ENCODE data around the gene CNKSR3. TPM values are rescaled to one million over a fixed set of nuclear protein-coding genes. Genes with fewer than 3 reads are reported as not detected.

Gene CNKSR3
- total and polyA plus RNA-seq, 2 experiments from 2014 or later: 1.9 to 5.7 TPM

DNA sequence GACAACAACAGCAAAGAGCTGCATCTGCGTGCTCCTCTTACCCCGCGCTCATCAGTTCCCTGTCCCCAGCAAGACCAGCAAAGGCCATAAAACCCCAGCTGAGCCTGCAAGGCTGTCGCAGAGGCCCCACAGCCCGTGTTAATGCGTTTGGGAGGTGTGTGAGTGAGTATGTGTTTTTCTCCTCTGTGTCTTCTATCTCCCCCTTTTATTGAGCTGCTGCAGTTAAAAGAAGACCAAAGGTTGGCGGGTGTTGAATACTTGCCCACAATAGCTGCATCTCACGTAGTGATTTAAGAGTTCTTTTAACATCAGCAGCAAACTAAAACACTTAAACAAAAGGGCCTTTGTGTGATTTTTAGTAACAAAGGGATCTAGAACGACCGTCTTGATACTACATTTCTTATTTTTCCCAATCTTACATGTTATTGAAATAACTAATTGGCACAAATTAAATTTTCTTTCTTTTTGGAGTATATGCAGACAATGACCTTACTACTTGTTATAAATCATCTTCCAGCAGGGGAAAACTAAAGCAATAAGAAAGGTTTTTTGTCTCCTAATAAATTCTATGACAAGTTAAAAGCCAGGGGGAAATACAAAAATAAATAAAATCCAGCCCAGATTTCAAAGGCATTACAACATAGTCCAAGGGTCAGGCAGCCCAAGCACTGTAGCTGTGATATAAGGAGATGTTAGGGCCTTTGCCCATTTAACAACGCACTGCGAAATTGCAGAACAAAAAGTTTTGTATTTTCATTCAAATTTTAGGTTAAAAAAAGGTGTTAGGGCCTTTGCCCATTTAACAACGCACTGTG, 27.2 kb upstream of the CNKSR3 start:
- no peaks in the 10 kb centered on the region for H3K79me2 ChIP-seq (replicated peaks; ENCODE audit: insufficient read depth)
- no peaks in the 10 kb centered on the region for H3K36me3 ChIP-seq (ENCODE audit: insufficient read depth)
- H3K4me1 ChIP-seq (ENCODE audit: insufficient read depth): peaks cover 33% of the 10 kb centered on the region
- Mint-ChIP-seq H3K36me3 (ENCODE audit: low read depth) (no peaks in the 10 kb centered on the region), H3K4me1 (peaks cover 41% of the 10 kb centered on the region), H3K27ac (no peak overlapping the region), H3K27me3 (ENCODE audit: insufficient read depth, low read depth, poor library complexity) (peaks cover 11% of the 10 kb centered on the region), H3K9me3 (no peaks in the 10 kb centered on the region), H3K4me3 (no peak overlapping the region)
- peaks cover 34% of the 10 kb centered on the region for H3K27me3 ChIP-seq (ENCODE audit: insufficient read depth)
- TF ChIP-seq ZNF114 (CRISPR knock-in tag; IDR thresholded peaks at IDR 0.05): no peak
- no peak for TF ChIP-seq CREB1 (CRISPR knock-in tag; IDR thresholded peaks at IDR 0.05; ENCODE audit: low read depth)
- no peak for TF ChIP-seq JUNB (IDR thresholded peaks at IDR 0.05; ENCODE audit: unreplicated experiment)
- TF ChIP-seq, protein P1, sequence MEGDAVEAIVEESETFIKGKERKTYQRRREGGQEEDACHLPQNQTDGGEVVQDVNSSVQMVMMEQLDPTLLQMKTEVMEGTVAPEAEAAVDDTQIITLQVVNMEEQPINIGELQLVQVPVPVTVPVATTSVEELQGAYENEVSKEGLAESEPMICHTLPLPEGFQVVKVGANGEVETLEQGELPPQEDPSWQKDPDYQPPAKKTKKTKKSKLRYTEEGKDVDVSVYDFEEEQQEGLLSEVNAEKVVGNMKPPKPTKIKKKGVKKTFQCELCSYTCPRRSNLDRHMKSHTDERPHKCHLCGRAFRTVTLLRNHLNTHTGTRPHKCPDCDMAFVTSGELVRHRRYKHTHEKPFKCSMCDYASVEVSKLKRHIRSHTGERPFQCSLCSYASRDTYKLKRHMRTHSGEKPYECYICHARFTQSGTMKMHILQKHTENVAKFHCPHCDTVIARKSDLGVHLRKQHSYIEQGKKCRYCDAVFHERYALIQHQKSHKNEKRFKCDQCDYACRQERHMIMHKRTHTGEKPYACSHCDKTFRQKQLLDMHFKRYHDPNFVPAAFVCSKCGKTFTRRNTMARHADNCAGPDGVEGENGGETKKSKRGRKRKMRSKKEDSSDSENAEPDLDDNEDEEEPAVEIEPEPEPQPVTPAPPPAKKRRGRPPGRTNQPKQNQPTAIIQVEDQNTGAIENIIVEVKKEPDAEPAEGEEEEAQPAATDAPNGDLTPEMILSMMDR (conservative IDR thresholded peaks at IDR 0.05; ENCODE audit: low read depth in 2 of 2): no peak
- no peak for TF ChIP-seq EZH2phosphoT487 (IDR thresholded peaks at IDR 0.05; ENCODE audit: unreplicated experiment)
- TF ChIP-seq NANOG (IDR thresholded peaks at IDR 0.05; ENCODE audit: borderline replicate concordance): no peak
- no peak for TF ChIP-seq STAT1 (IDR thresholded peaks at IDR 0.05; ENCODE audit: unreplicated experiment)
- TF ChIP-seq, protein P2, sequence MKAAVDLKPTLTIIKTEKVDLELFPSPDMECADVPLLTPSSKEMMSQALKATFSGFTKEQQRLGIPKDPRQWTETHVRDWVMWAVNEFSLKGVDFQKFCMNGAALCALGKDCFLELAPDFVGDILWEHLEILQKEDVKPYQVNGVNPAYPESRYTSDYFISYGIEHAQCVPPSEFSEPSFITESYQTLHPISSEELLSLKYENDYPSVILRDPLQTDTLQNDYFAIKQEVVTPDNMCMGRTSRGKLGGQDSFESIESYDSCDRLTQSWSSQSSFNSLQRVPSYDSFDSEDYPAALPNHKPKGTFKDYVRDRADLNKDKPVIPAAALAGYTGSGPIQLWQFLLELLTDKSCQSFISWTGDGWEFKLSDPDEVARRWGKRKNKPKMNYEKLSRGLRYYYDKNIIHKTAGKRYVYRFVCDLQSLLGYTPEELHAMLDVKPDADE (IDR thresholded peaks at IDR 0.05): no peak
- TF ChIP-seq, protein P3, sequence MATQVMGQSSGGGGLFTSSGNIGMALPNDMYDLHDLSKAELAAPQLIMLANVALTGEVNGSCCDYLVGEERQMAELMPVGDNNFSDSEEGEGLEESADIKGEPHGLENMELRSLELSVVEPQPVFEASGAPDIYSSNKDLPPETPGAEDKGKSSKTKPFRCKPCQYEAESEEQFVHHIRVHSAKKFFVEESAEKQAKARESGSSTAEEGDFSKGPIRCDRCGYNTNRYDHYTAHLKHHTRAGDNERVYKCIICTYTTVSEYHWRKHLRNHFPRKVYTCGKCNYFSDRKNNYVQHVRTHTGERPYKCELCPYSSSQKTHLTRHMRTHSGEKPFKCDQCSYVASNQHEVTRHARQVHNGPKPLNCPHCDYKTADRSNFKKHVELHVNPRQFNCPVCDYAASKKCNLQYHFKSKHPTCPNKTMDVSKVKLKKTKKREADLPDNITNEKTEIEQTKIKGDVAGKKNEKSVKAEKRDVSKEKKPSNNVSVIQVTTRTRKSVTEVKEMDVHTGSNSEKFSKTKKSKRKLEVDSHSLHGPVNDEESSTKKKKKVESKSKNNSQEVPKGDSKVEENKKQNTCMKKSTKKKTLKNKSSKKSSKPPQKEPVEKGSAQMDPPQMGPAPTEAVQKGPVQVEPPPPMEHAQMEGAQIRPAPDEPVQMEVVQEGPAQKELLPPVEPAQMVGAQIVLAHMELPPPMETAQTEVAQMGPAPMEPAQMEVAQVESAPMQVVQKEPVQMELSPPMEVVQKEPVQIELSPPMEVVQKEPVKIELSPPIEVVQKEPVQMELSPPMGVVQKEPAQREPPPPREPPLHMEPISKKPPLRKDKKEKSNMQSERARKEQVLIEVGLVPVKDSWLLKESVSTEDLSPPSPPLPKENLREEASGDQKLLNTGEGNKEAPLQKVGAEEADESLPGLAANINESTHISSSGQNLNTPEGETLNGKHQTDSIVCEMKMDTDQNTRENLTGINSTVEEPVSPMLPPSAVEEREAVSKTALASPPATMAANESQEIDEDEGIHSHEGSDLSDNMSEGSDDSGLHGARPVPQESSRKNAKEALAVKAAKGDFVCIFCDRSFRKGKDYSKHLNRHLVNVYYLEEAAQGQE (IDR thresholded peaks at IDR 0.05; ENCODE audit: unreplicated experiment): no peak
- TF ChIP-seq, protein P4, sequence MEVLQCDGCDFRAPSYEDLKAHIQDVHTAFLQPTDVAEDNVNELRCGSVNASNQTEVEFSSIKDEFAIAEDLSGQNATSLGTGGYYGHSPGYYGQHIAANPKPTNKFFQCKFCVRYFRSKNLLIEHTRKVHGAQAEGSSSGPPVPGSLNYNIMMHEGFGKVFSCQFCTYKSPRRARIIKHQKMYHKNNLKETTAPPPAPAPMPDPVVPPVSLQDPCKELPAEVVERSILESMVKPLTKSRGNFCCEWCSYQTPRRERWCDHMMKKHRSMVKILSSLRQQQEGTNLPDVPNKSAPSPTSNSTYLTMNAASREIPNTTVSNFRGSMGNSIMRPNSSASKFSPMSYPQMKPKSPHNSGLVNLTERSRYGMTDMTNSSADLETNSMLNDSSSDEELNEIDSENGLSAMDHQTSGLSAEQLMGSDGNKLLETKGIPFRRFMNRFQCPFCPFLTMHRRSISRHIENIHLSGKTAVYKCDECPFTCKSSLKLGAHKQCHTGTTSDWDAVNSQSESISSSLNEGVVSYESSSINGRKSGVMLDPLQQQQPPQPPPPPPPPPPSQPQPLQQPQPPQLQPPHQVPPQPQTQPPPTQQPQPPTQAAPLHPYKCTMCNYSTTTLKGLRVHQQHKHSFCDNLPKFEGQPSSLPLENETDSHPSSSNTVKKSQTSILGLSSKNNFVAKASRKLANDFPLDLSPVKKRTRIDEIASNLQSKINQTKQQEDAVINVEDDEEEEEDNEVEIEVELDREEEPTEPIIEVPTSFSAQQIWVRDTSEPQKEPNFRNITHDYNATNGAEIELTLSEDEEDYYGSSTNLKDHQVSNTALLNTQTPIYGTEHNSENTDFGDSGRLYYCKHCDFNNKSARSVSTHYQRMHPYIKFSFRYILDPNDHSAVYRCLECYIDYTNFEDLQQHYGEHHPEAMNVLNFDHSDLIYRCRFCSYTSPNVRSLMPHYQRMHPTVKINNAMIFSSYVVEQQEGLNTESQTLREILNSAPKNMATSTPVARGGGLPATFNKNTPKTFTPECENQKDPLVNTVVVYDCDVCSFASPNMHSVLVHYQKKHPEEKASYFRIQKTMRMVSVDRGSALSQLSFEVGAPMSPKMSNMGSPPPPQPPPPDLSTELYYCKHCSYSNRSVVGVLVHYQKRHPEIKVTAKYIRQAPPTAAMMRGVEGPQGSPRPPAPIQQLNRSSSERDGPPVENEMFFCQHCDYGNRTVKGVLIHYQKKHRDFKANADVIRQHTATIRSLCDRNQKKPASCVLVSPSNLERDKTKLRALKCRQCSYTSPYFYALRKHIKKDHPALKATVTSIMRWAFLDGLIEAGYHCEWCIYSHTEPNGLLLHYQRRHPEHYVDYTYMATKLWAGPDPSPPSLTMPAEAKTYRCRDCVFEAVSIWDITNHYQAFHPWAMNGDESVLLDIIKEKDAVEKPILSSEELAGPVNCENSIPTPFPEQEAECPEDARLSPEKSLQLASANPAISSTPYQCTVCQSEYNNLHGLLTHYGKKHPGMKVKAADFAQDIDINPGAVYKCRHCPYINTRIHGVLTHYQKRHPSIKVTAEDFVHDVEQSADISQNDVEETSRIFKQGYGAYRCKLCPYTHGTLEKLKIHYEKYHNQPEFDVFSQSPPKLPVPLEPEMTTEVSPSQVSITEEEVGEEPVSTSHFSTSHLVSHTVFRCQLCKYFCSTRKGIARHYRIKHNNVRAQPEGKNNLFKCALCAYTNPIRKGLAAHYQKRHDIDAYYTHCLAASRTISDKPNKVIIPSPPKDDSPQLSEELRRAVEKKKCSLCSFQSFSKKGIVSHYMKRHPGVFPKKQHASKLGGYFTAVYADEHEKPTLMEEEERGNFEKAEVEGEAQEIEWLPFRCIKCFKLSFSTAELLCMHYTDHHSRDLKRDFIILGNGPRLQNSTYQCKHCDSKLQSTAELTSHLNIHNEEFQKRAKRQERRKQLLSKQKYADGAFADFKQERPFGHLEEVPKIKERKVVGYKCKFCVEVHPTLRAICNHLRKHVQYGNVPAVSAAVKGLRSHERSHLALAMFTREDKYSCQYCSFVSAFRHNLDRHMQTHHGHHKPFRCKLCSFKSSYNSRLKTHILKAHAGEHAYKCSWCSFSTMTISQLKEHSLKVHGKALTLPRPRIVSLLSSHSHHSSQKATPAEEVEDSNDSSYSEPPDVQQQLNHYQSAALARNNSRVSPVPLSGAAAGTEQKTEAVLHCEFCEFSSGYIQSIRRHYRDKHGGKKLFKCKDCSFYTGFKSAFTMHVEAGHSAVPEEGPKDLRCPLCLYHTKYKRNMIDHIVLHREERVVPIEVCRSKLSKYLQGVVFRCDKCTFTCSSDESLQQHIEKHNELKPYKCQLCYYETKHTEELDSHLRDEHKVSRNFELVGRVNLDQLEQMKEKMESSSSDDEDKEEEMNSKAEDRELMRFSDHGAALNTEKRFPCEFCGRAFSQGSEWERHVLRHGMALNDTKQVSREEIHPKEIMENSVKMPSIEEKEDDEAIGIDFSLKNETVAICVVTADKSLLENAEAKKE (CRISPR knock-in tag; IDR thresholded peaks at IDR 0.05): no peak
- H2AFZ ChIP-seq: no peak overlapping the region
- no peaks in the 10 kb centered on the region for H3K9me2 ChIP-seq (ENCODE audit: insufficient read depth)
- no peaks in the 10 kb centered on the region for H3F3A ChIP-seq (replicated peaks; ENCODE audit: low read depth)
- ATAC-seq (peak; percentile 63), DNase-seq (ENCODE audit: low spot score) (peak; percentile 27)
- no peak overlapping the region for H3K27ac ChIP-seq (ENCODE audit: low read depth)
- peak overlapping the region; percentile 40 for H3K4me2 ChIP-seq
- no peak overlapping the region for H3K4me3 ChIP-seq
- no peaks in the 10 kb centered on the region for H4K20me1 ChIP-seq (replicated peaks; ENCODE audit: insufficient read depth)

Measured in GM23338 (cell line).